Smooth muscle cell (in vitro differentiated cells): ENCODE results near the gene CARD19. TPM values are rescaled to one million over a fixed set of nuclear protein-coding genes. Genes with fewer than 3 reads are reported as not detected.

ENCODE experiments used
- DNase-seq: peaks from one replicate; lab custom pipeline; 2025; ENCODE audit not compliant: unreplicated experiment; lab: John Stamatoyannopoulos, UW
- H2AFZ ChIP-seq: fragments of 200-600 bp; sonication (generic); 2 replicates; pipeline ENCODE4 v1.6.0; 2016; ENCODE audit warnings: antibody characterized with exemption, low read depth, mild to moderate bottlenecking
- H3F3A ChIP-seq: fragments of 200-600 bp; sonication (generic); 2 replicates; pipeline ENCODE4 v1.6.0; 2017; ENCODE audit warnings: antibody characterized with exemption, low read depth
- H3K27ac ChIP-seq: fragments of 200-600 bp; sonication (generic); 2 replicates; pipeline ENCODE4 v1.5.1; 2016; ENCODE audit warnings: low read depth, mild to moderate bottlenecking
- H3K27me3 ChIP-seq: fragments of 200-600 bp; sonication (generic); 2 replicates; pipeline ENCODE4 v1.6.1; 2016; ENCODE audit warnings: low read depth, mild to moderate bottlenecking
- H3K36me3 ChIP-seq: fragments of 200-600 bp; sonication (generic); 2 replicates; pipeline ENCODE4 v1.5.1; 2016; ENCODE audit warnings: low read depth
- H3K4me1 ChIP-seq: fragments of 200-600 bp; sonication (generic); 2 replicates; pipeline ENCODE4 v1.5.1; 2016; ENCODE audit warnings: low read depth
- H3K4me2 ChIP-seq: fragments of 200-600 bp; sonication (generic); 2 replicates; pipeline ENCODE4 v1.6.0; 2016; ENCODE audit warnings: mild to moderate bottlenecking
- H3K4me3 ChIP-seq: fragments of 200-600 bp; sonication (generic); 2 replicates; pipeline ENCODE4 v1.5.1; 2016; ENCODE audit warnings: mild to moderate bottlenecking
- H3K79me2 ChIP-seq: fragments of 200-600 bp; sonication (generic); 2 replicates; pipeline ENCODE4 v1.6.0; 2016; ENCODE audit warnings: low read depth, mild to moderate bottlenecking
- H3K9ac ChIP-seq: fragments of 200-600 bp; sonication (generic); 2 replicates; pipeline ENCODE4 v1.6.0; 2016; ENCODE audit warnings: low read depth
- H3K9me3 ChIP-seq: fragments of 200-600 bp; sonication (generic); replicated peaks from 2 replicates; pipeline ENCODE4 v1.5.1; 2016; ENCODE audit warnings: low read depth
- H4K20me1 ChIP-seq: fragments of 200-600 bp; sonication (generic); 2 replicates; pipeline ENCODE4 v1.6.0; 2016; ENCODE audit warnings: low read depth
- CTCF ChIP-seq: fragments of 200-600 bp; sonication (generic); IDR thresholded peaks from 2 replicates; pipeline ENCODE4 v1.5.1; 2017; ENCODE audit warnings: borderline replicate concordance, mild to moderate bottlenecking, antibody characterized with exemption; ENCODE audit not compliant: insufficient read depth, poor library complexity, severe bottlenecking
- WGBS: methylation state at CpG from one replicate; pipeline ENCODE4 v1.1.7; 2016; ENCODE audit warnings: low lambda C conversion rate; 5-methylcytosine and 5-hydroxymethylcytosine counted together
- polyA plus RNA-seq: library from polyadenylated mRNA; unstranded; fragments of >200 nt; fragmentation: Nextera tagmentation; extraction: Ambion mirVana; gene quantifications from 2 replicates; pipeline ENCODE4 v1.2.1, GENCODE V29; 2016
- total RNA-seq: library from RNA; depleted of rRNA; stranded (reverse); fragments of >200 nt; gene quantifications from 2 replicates; pipeline ENCODE4 v1.2.3, GENCODE V29; 2014

The CARD19 gene
- total and polyA plus RNA-seq, 2 experiments from 2014 or later, result 86.0 to 88.1 TPM

GRCh38 chr9:93095205-93096130 is 549 bp upstream of the CARD19 start:
- peak overlapping the region; percentile 22 for H2AFZ ChIP-seq

GRCh38 chr9:93096811-93097382 is 880 bp downstream of the CARD19 start:
- peak overlapping the region; percentile 79 for H2AFZ ChIP-seq

More at GRCh38 chr9:93095205-93096130, 549 bp upstream of the CARD19 start:
- no peaks in the 10 kb centered on the region for H3K9me3 ChIP-seq
- DNase-seq, result peak; percentile 100
- peaks cover 4% of the 10 kb centered on the region for H3K4me1 ChIP-seq
- H4K20me1 ChIP-seq, result peaks cover 25% of the 10 kb centered on the region
- H3K27me3 ChIP-seq, result no peaks in the 10 kb centered on the region
- peak overlapping the region; percentile 78 for H3K4me3 ChIP-seq
- H3F3A ChIP-seq, result peaks cover 19% of the 10 kb centered on the region
- H3K79me2 ChIP-seq, result peaks cover 30% of the 10 kb centered on the region
- no peaks in the 10 kb centered on the region for H3K36me3 ChIP-seq
- no peak for TF ChIP-seq CTCF
- peak overlapping the region; percentile 80 for H3K4me2 ChIP-seq
- H3K9ac ChIP-seq, result peak overlapping the region; percentile 74
- 18% methylated on average over 35 of the region's 95 CpGs for WGBS
- peak overlapping the region; percentile 79 for H3K27ac ChIP-seq

GRCh38 chr9:93097511-93098201 is 1.6 kb downstream of the CARD19 start:
- WGBS, result 80% methylated on average over 11 of the region's 11 CpGs
- H4K20me1 ChIP-seq, result peaks cover 44% of the 10 kb centered on the region
- H2AFZ ChIP-seq, result no peak overlapping the region
- peak overlapping the region; percentile 77 for H3K27ac ChIP-seq
- peaks cover 4% of the 10 kb centered on the region for H3K4me1 ChIP-seq
- no peaks in the 10 kb centered on the region for H3K36me3 ChIP-seq
- peaks cover 11% of the 10 kb centered on the region for H3F3A ChIP-seq
- TF ChIP-seq CTCF, result no peak
- no peak for DNase-seq
- H3K79me2 ChIP-seq, result peaks cover 51% of the 10 kb centered on the region
- H3K4me3 ChIP-seq, result peak overlapping the region; percentile 78
- no peaks in the 10 kb centered on the region for H3K27me3 ChIP-seq
- no peaks in the 10 kb centered on the region for H3K9me3 ChIP-seq
- H3K9ac ChIP-seq, result no peak overlapping the region
- peak overlapping the region; percentile 92 for H3K4me2 ChIP-seq

More at GRCh38 chr9:93096811-93097382, 880 bp downstream of the CARD19 start:
- WGBS, result 29% methylated on average over 15 of the region's 16 CpGs
- Histone ChIP-seq H3K79me2 (peaks cover 43% of the 10 kb centered on the region), H3K36me3 (no peaks in the 10 kb centered on the region), H3K4me3 (peak overlapping the region; percentile 78), H3K9me3 (no peaks in the 10 kb centered on the region), H4K20me1 (peaks cover 37% of the 10 kb centered on the region), H3K9ac (peak overlapping the region; percentile 74), H3K27me3 (no peaks in the 10 kb centered on the region), H3F3A (peaks cover 11% of the 10 kb centered on the region), H3K27ac (peak overlapping the region; percentile 77), H3K4me1 (peaks cover 4% of the 10 kb centered on the region), H3K4me2 (peak overlapping the region; percentile 92)
- DNase-seq, result no peak
- no peak for TF ChIP-seq CTCF
